GM19395 (cell line): ENCODE results near the gene CENPO.
"Not testable (repeated sequence)": the region's sequence is repeated elsewhere in the genome, so short reads cannot be mapped to it uniquely, and the experiment has no call there.

Experiments
- ATAC-seq: cut with Tn5 transposase; IDR thresholded peaks from one replicate; pipeline ENCODE4 v1.9.1; 2021; ENCODE audit warnings: mild to moderate bottlenecking, moderate library complexity; ENCODE audit not compliant: unreplicated experiment

Gene CENPO

GRCh38 chr2:24787532-24787931, 5.7 kb upstream of the CENPO start:
- no peak for ATAC-seq

DNA sequence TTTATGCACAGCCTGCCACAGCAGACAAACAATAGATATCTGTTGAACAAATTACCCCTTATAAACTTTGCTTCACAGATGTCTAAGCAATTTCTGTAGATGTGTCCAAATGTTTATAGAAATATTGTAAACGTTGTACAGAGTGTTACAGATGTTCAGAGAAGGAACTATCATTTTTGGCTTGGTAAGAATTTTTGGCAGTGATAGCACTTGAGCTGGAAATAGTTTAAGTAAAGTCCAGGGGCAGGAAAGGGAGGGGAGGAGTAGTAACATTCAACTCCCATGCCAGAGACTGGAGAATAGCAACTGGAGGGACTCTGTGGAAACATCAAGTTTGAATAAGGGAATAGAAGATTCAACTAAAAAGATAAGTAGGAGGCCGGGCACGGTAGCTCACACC, 4.4 kb upstream of the CENPO start:
- ATAC-seq, result no peak

GRCh38 chr2:24791452-24791851, 1.8 kb upstream of the CENPO start:
- ATAC-seq, result no peak

GRCh38 chr2:24792542-24792873, 717 bp upstream of the CENPO start:
- ATAC-seq, result peak; percentile 37

DNA sequence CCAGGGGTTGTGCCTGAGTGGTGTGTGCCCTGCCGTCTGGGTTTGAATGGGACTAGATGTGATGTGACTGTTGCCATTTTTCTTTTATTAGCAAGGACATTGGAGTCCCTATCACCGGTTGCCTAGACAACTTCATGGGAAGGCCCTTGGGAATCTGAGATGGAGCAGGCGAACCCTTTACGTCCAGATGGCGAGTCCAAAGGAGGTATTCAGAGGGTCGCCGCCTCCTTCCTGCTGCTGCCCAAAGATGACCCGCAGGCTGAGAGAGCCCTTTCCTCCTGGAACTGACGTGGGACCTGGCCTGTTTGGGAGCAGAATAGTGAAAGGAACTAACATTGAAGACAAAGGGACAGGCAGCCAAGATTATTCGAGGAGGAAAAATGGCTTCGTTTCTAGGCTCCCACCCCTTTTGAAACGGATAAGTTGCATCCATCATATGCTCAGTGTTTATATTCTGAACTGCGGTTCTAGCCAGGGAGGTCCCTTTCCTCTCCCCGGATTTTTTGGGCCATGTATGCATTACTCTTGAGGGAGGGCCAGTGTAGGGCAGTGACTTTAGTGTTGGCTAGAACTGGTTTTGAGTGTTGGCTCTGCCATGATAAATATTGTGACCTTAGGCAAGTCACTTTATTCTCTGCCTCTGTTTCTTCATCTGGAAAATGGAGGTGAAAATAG, 673 bp downstream of the CENPO start:
- no peak for ATAC-seq

DNA sequence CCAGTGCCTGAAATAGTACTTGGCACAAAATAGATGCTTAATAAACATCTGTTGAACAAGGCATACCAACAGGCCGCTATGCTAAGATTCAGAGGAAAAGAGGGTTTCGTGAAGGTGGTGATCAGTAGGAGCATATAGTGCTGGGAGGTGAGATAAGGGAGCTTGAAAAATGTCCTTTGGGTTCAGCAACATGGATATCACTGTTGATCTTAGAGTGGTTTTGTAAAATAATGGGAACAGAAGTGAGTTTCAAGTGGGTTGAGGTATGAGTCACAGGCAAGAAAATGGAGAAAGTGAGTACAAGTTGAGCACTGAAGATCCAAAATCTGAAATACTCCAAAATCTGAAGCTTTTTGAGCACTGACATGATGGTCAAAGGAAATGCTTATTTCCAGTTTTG, 4.4 kb downstream of the CENPO start:
- no peak for ATAC-seq

DNA sequence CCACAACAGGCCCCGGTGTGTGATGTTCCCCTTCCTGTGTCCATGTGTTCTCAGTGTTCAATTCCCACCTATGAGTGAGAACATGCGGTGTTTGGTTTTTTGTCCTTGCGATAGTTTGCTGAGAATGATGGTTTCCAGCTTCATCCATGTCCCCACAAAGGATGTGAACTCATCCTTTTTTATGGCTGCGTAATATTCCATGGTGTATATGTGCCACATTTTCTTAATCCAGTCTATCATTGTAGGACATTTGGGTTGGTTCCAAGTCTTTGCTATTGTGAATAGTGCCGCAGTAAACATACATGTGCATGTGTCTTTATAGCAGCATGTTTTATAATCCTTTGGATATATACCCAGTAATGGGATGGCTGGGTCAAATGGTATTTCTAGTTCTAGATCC, 7.3 kb downstream of the CENPO start:
- ATAC-seq, result not testable (repeated sequence)

DNA sequence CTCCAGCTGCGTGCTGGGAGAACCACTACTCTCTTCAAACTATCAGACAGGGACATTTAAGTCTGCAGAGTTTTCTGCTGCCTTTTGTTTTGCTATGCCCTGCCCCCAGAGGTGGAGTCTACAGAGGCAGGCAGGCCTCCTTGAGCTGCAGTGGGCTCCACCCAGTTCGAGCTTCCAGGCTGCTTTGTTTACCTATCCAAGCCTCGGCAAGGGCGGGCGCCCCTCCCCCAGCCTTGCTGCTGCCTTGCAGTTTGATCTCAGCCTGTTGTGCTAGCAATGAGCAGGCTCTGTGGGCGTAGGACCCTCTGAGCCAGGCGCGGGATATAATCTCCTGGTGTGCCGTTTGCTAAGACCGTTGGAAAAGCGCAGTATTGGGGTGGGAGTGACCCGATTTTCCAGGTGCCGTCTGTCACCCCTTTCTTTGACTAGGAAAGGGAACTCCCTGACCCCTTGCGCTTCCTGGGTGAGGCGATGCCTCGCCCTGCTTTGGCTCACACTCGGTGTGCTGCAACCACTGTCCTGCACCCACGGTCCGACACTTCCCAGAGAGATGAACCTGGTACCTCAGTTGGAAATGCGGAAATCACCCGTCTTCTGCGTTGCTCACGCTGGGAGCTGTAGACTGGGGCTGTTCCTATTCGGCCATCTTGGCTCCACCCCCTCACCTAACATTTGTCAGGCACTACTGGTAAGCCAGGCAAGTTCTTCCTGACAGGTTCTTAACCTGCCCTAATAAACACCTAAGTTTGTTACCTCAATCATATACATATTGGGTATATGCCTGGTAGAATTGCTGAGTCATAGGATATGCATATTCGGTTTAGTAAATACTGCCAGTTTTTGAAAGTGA, 12.8 kb downstream of the CENPO start:
- ATAC-seq, result not testable (repeated sequence)

DNA sequence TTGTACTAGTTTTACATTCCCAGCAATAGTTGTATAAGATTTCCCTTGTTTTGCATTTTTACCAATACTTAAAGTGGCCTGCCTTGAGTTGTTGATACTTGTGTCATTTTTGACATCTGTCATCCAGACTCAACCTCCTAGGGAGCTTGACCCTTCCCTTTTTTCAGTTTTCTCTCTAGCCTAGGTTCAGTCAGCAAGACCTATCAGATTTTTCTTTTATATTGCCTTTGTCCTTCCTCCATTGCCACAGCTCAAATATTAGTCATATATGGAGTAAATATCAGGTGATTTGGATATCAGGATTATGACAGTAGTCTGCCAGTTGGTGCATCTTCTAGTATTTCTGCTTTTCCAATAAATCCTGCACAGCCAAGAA, 13.4 kb downstream of the CENPO start:
- no peak for ATAC-seq

DNA sequence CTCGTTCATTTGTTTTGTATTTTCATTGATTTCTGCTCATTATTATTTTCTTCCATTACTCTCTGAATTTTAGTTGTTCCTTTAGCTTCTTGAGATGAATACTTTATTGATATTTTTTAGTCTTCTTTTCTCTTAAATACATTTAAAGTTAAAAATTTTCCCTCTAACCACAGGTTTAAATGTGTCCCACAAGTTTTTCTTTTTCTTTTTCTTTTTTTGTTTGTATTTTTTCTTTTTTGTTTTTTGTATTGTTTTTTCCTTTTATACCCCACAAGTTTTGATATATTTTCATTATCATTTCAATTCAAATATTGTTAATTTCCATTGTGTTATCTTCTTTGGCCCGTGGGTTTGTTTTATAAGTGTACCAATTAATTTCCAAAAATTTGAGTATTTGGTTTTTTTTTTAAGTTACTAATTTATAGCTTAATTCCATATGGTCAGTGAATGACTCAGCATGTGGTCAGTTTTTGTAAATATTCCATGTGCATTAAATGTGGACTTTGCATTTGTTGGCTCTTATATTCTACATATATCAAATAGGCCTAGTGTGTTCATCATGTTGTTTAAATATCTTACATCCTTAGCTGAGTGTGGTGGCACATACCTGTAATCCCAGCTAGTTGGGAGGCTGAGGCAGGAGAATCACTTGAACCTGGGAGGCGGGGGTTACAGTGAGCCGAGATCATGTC, 16.2 kb downstream of the CENPO start:
- ATAC-seq, result no peak

DNA sequence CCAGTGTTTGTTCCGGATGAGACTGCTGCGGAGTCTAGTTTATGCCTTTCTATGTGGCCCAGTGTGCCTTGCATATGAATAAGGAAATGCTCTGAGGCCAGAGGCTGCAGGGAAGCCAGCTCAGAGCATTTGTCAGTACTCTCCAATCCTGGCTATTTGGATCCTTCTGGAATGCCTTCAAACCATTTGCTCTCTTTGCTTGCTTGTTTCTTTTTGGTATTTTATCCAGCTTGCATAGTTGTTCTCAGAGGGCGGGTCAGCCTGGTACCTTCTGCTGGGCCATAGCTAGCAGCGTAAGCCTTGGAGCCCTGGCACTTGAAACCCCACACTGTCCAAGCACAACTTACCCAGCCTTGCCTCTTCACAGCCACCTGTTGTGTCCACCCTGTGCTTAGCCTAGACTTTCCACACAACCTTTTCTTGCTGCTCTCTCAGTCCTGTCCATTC, 20.5 kb downstream of the CENPO start:
- ATAC-seq, result no peak

DNA sequence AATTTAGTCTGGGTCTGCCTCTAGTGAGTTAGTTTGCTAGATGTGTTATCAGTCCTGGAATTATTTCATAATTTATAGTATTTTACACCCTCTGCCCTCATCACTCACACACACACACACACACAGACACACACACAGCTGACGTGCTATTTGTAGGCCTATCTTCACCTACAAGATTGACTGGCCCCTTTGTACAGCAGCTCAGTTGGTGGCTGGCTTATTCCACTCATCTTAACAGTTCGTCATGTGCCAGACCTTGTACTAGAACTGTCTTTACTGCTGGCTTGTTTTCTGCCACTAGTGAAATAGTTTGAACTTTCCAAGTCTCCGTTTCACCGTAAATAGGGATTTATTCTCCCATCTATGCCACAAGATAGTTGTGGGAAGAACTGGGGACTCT, 21.3 kb downstream of the CENPO start:
- ATAC-seq, result no peak

GRCh38 chr2:24815171-24815570, 21.9 kb downstream of the CENPO start:
- ATAC-seq, result no peak

DNA sequence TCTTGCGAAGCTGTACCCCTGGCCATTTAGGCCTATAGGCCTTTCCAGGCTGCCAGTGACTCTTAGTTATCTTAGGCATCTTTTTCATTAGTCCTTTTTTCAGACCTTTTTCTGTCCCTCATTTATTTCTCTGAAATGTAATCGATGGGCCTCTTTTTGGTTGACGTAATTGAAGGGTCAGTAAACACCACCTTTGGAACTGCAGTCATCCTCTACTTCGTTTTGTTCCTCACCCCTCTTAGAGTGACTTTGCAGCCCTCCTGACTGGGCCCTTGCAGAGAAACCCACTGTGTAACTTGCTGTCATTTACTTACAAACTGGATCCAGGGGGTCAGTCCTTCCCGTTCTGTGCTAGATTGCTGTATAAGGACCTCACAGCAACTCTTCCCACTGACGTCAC, 23.2 kb downstream of the CENPO start:
- no peak for ATAC-seq

GRCh38 chr2:24816884-24817283, 23.7 kb downstream of the CENPO start:
- no peak for ATAC-seq

- no peak for ATAC-seq
Measured at GRCh38 chr2:24818721-24819167, 25.5 kb downstream of the CENPO start.

GRCh38 chr2:24819442-24820174, 26.4 kb downstream of the CENPO start:
- no peak for ATAC-seq

- ATAC-seq, result no peak
Measured at GRCh38 chr2:24820175-24820513, 26.9 kb downstream of the CENPO start.

GRCh38 chr2:24820598-24821432, 27.6 kb downstream of the CENPO start:
- ATAC-seq, result no peak

- no peak for ATAC-seq
Measured at GRCh38 chr2:24821433-24821891, 28.2 kb downstream of the CENPO start.
